ENCODE measurements around the gene CCDC47.

Gene CCDC47

GRCh38 chr17:63697341-63698286 lies 75.8 kb downstream of the CCDC47 start (continued):
- TF ChIP-seq, protein P1, sequence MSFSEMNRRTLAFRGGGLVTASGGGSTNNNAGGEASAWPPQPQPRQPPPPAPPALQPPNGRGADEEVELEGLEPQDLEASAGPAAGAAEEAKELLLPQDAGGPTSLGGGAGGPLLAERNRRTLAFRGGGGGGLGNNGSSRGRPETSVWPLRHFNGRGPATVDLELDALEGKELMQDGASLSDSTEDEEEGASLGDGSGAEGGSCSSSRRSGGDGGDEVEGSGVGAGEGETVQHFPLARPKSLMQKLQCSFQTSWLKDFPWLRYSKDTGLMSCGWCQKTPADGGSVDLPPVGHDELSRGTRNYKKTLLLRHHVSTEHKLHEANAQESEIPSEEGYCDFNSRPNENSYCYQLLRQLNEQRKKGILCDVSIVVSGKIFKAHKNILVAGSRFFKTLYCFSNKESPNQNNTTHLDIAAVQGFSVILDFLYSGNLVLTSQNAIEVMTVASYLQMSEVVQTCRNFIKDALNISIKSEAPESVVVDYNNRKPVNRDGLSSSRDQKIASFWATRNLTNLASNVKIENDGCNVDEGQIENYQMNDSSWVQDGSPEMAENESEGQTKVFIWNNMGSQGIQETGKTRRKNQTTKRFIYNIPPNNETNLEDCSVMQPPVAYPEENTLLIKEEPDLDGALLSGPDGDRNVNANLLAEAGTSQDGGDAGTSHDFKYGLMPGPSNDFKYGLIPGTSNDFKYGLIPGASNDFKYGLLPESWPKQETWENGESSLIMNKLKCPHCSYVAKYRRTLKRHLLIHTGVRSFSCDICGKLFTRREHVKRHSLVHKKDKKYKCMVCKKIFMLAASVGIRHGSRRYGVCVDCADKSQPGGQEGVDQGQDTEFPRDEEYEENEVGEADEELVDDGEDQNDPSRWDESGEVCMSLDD (tag by site-specific recombination; IDR thresholded peaks at IDR 0.05) = peak; percentile 67; the same call in 1 of the 2 replicates
- TF ChIP-seq GLIS1 (tag by site-specific recombination; IDR thresholded peaks at IDR 0.05) (0 out of 2 replicates have a peak, but pooled peaks have one; percentile 29), ZBTB17 (tag by site-specific recombination; IDR thresholded peaks at IDR 0.05) (no peak; the same call in 1 of the 2 replicates), ZEB2 (tag by site-specific recombination; IDR thresholded peaks at IDR 0.05) (0 out of 2 replicates have a peak, but pooled peaks have one; percentile 26), ZNF10 (tag by site-specific recombination; IDR thresholded peaks at IDR 0.05) (no peak), SP7 (tag by site-specific recombination; IDR thresholded peaks at IDR 0.05) (peak; percentile 29; the same call in 1 of the 2 replicates), ZNF138 (tag by site-specific recombination; IDR thresholded peaks at IDR 0.05; ENCODE audit: borderline replicate concordance) (no peak), ZSCAN5A (tag by site-specific recombination; IDR thresholded peaks at IDR 0.05) (no peak), ZNF776 (tag by site-specific recombination; IDR thresholded peaks at IDR 0.05; ENCODE audit: borderline replicate concordance) (no peak)
- TF ChIP-seq, protein P2, sequence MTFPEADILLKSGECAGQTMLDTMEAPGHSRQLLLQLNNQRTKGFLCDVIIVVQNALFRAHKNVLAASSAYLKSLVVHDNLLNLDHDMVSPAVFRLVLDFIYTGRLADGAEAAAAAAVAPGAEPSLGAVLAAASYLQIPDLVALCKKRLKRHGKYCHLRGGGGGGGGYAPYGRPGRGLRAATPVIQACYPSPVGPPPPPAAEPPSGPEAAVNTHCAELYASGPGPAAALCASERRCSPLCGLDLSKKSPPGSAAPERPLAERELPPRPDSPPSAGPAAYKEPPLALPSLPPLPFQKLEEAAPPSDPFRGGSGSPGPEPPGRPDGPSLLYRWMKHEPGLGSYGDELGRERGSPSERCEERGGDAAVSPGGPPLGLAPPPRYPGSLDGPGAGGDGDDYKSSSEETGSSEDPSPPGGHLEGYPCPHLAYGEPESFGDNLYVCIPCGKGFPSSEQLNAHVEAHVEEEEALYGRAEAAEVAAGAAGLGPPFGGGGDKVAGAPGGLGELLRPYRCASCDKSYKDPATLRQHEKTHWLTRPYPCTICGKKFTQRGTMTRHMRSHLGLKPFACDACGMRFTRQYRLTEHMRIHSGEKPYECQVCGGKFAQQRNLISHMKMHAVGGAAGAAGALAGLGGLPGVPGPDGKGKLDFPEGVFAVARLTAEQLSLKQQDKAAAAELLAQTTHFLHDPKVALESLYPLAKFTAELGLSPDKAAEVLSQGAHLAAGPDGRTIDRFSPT (tag by site-specific recombination; IDR thresholded peaks at IDR 0.05) = peak; percentile 78
- TF ChIP-seq, protein P3, sequence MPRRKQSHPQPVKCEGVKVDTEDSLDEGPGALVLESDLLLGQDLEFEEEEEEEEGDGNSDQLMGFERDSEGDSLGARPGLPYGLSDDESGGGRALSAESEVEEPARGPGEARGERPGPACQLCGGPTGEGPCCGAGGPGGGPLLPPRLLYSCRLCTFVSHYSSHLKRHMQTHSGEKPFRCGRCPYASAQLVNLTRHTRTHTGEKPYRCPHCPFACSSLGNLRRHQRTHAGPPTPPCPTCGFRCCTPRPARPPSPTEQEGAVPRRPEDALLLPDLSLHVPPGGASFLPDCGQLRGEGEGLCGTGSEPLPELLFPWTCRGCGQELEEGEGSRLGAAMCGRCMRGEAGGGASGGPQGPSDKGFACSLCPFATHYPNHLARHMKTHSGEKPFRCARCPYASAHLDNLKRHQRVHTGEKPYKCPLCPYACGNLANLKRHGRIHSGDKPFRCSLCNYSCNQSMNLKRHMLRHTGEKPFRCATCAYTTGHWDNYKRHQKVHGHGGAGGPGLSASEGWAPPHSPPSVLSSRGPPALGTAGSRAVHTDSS (tag by site-specific recombination; IDR thresholded peaks at IDR 0.05) = no peak

DNA sequence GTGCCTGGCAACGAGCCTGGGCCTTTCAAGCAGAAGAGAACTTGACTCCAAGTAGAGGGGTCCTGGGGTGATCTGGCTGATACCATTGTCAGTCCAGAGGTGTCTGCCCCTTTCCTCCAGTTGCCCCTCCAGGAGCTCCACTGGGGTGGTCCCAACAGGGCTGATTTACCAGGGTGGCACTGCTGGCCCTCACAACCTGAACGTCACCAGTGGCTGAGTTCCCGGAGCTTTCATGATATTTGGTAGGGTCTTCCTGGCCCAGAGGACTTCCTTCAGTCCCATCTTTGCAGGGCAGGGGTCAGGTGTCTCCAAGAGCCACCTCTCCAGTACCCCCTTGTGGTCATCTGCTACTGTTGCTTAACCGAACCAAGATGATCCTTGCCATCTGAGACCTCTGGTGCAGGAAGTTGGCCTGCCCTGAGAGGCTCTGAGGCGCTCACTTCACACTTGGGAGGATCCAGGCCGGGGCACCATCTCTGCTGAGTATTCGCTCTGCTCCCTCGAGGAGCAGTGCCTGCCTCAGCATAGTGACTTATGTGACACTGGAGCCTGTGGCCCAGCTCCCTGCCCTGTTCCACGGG lies 76.9 kb downstream of the CCDC47 start:
- no peaks in the 10 kb centered on the region for H3K9me3 ChIP-seq (ENCODE audit: control insufficient read depth, insufficient read depth, low read depth, low read length)
- H3K36me3 ChIP-seq (ENCODE audit: control insufficient read depth in 2 of 2, insufficient read depth in 1 of 2, low read length in 2 of 2) = peaks cover 3 to 59% of the 10 kb centered on the region in 2 experiments; a peak in 2 of 3 replicates
- CTCF ChIA-PET = interaction anchor here (0.6 to 3.7 kb wide), 14 partner anchors 9 to 846 kb away, joined by 3 to 27 read pairs (median 3); partner anchors contain the start of gene MAP3K3
- peak overlapping the region; percentile 0; the same call in 1 of the 2 replicates for H3K27ac ChIP-seq (ENCODE audit: extremely low read depth, low read depth, low read length)
- H3K4me1 ChIP-seq (ENCODE audit: control insufficient read depth, insufficient read depth, low read length) = peaks cover 3% of the 10 kb centered on the region; the same call in 1 of the 2 replicates
- H3K4me3 ChIP-seq (ENCODE audit: low read depth, low read length) = no peak overlapping the region
- POLR2A ChIA-PET = interaction anchor here (1.2 to 2.0 kb wide), 3 partner anchors 75 to 131 kb away, joined by 4 to 5 read pairs (median 4); partner anchors contain the start of genes CCDC47, FTSJ3, MAP3K3 and PSMC5
- TF ChIP-seq ZBTB17 (tag by site-specific recombination; IDR thresholded peaks at IDR 0.05) (peak; percentile 80), SCRT1 (tag by site-specific recombination; IDR thresholded peaks at IDR 0.05; ENCODE audit: borderline replicate concordance) (no peak), ZBTB11 (tag by site-specific recombination; conservative IDR thresholded peaks at IDR 0.05; ENCODE audit: low read depth) (no peak)
- TF ChIP-seq, protein P4, sequence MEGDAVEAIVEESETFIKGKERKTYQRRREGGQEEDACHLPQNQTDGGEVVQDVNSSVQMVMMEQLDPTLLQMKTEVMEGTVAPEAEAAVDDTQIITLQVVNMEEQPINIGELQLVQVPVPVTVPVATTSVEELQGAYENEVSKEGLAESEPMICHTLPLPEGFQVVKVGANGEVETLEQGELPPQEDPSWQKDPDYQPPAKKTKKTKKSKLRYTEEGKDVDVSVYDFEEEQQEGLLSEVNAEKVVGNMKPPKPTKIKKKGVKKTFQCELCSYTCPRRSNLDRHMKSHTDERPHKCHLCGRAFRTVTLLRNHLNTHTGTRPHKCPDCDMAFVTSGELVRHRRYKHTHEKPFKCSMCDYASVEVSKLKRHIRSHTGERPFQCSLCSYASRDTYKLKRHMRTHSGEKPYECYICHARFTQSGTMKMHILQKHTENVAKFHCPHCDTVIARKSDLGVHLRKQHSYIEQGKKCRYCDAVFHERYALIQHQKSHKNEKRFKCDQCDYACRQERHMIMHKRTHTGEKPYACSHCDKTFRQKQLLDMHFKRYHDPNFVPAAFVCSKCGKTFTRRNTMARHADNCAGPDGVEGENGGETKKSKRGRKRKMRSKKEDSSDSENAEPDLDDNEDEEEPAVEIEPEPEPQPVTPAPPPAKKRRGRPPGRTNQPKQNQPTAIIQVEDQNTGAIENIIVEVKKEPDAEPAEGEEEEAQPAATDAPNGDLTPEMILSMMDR (tag by site-specific recombination; IDR thresholded peaks at IDR 0.05) = peak; percentile 54; the same call in 1 of the 2 replicates
- TF ChIP-seq, protein P5, sequence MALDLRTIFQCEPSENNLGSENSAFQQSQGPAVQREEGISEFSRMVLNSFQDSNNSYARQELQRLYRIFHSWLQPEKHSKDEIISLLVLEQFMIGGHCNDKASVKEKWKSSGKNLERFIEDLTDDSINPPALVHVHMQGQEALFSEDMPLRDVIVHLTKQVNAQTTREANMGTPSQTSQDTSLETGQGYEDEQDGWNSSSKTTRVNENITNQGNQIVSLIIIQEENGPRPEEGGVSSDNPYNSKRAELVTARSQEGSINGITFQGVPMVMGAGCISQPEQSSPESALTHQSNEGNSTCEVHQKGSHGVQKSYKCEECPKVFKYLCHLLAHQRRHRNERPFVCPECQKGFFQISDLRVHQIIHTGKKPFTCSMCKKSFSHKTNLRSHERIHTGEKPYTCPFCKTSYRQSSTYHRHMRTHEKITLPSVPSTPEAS (tag by site-specific recombination; IDR thresholded peaks at IDR 0.05) = no peak
